HEK293 (cell line): ENCODE data around the gene WDR88.

Experiments used
- GFI1B ChIP-seq: fragments of 450-650 bp; formaldehyde crosslinking; IDR thresholded peaks from 2 replicates; pipeline ENCODE4 v1.5.1; 2016; ENCODE audit warnings: missing biosample characterization, missing genetic modification characterization
- GLI2 ChIP-seq: fragments of 450-650 bp; formaldehyde crosslinking; IDR thresholded peaks from 2 replicates; pipeline ENCODE4; 2017; ENCODE audit warnings: missing biosample characterization, missing genetic modification characterization, low read depth, borderline replicate concordance
- HIC1 ChIP-seq: fragments of 450-650 bp; formaldehyde crosslinking; IDR thresholded peaks from 2 replicates; pipeline ENCODE4 v1.5.1; 2016; ENCODE audit warnings: missing biosample characterization, missing genetic modification characterization
- HOXA7 ChIP-seq: sonication (generic); formaldehyde crosslinking; IDR thresholded peaks from 2 replicates; pipeline ENCODE4 v1.8.1; 2022; ENCODE audit warnings: missing genetic modification reagents, borderline replicate concordance
- KLF10 ChIP-seq: fragments of 450-650 bp; IDR thresholded peaks from 2 replicates; pipeline ENCODE4 v1.5.1; 2018; ENCODE audit warnings: missing biosample characterization, mild to moderate bottlenecking, missing genetic modification characterization
- KLF7 ChIP-seq: fragments of 450-650 bp; formaldehyde crosslinking; IDR thresholded peaks from 2 replicates; pipeline ENCODE4 v1.5.1; 2016; ENCODE audit warnings: missing biosample characterization, missing genetic modification characterization, borderline replicate concordance
- OSR2 ChIP-seq: fragments of 450-650 bp; formaldehyde crosslinking; IDR thresholded peaks from 2 replicates; pipeline ENCODE4 v1.5.1; 2016; ENCODE audit warnings: missing biosample characterization, missing genetic modification characterization
- PRDM1 ChIP-seq: fragments of 450-650 bp; formaldehyde crosslinking; IDR thresholded peaks from 2 replicates; pipeline ENCODE4; 2016; ENCODE audit warnings: missing biosample characterization, missing genetic modification characterization
- PRDM10 ChIP-seq: fragments of 450-650 bp; formaldehyde crosslinking; IDR thresholded peaks from 2 replicates; pipeline ENCODE4 v1.5.1; 2016; ENCODE audit warnings: missing biosample characterization, missing genetic modification characterization
- PRDM4 ChIP-seq: fragments of 450-650 bp; formaldehyde crosslinking; IDR thresholded peaks from 2 replicates; pipeline ENCODE4 v1.5.1; 2017; ENCODE audit warnings: missing biosample characterization, missing genetic modification characterization
- SETDB1 ChIP-seq: IDR thresholded peaks from one replicate; pipeline ENCODE4 v1.6.1; 2017; ENCODE audit warnings: mild to moderate bottlenecking, low read length, moderate library complexity, mixed read lengths; ENCODE audit not compliant: insufficient read length
- SP2 ChIP-seq: fragments of 450-650 bp; formaldehyde crosslinking; IDR thresholded peaks from 2 replicates; pipeline ENCODE4 v1.5.1; 2016; ENCODE audit warnings: missing biosample characterization, missing genetic modification characterization
- ZBTB11 ChIP-seq: fragments of 450-650 bp; formaldehyde crosslinking; conservative IDR thresholded peaks from 2 replicates; pipeline ENCODE4 v1.5.1; 2016; ENCODE audit warnings: low read depth, missing biosample characterization, missing genetic modification characterization
- ZIC2 ChIP-seq: fragments of 450-650 bp; formaldehyde crosslinking; IDR thresholded peaks from 2 replicates; pipeline ENCODE4 v1.5.1; 2016; ENCODE audit warnings: missing biosample characterization, missing genetic modification characterization
- ZNF169 ChIP-seq: fragments of 450-650 bp; formaldehyde crosslinking; IDR thresholded peaks from 2 replicates; pipeline ENCODE4 v1.5.1; 2016; ENCODE audit warnings: missing biosample characterization, missing genetic modification characterization
- ZNF202 ChIP-seq: fragments of 450-650 bp; formaldehyde crosslinking; IDR thresholded peaks from 2 replicates; pipeline ENCODE4 v1.5.1; 2016; ENCODE audit warnings: missing biosample characterization, missing genetic modification characterization, borderline replicate concordance
- ZNF248 ChIP-seq: fragments of 450-650 bp; formaldehyde crosslinking; IDR thresholded peaks from 2 replicates; pipeline ENCODE4 v1.5.1; 2017; ENCODE audit warnings: missing biosample characterization, missing genetic modification characterization
- ZNF266 ChIP-seq: fragments of 450-650 bp; formaldehyde crosslinking; IDR thresholded peaks from 2 replicates; pipeline ENCODE4 v1.5.1; 2016; ENCODE audit warnings: missing biosample characterization, missing genetic modification characterization, low read depth
- ZNF302 ChIP-seq: fragments of 450-650 bp; formaldehyde crosslinking; IDR thresholded peaks from 2 replicates; pipeline ENCODE4 v1.5.1; 2016; ENCODE audit warnings: missing biosample characterization, missing genetic modification characterization, low read depth
- ZNF324 ChIP-seq: fragments of 450-650 bp; formaldehyde crosslinking; IDR thresholded peaks from 2 replicates; pipeline ENCODE4 v1.5.1; 2016; ENCODE audit warnings: missing biosample characterization, missing genetic modification characterization
- ZNF366 ChIP-seq: fragments of 450-650 bp; formaldehyde crosslinking; conservative IDR thresholded peaks from 2 replicates; pipeline ENCODE4 v1.5.1; 2016; ENCODE audit warnings: missing biosample characterization, missing genetic modification characterization
- ZNF585B ChIP-seq: fragments of 450-650 bp; formaldehyde crosslinking; IDR thresholded peaks from 2 replicates; pipeline ENCODE4 v1.5.1; 2016; ENCODE audit warnings: missing biosample characterization, missing genetic modification characterization
- ZNF623 ChIP-seq: fragments of 450-650 bp; formaldehyde crosslinking; IDR thresholded peaks from 2 replicates; pipeline ENCODE4 v1.5.1; 2016; ENCODE audit warnings: missing biosample characterization, missing genetic modification characterization
- ZNF768 ChIP-seq: fragments of 450-650 bp; formaldehyde crosslinking; IDR thresholded peaks from 2 replicates; pipeline ENCODE4 v1.5.1; 2018; ENCODE audit warnings: missing biosample characterization, mild to moderate bottlenecking, missing genetic modification characterization
- ZNF791 ChIP-seq: fragments of 450-650 bp; formaldehyde crosslinking; IDR thresholded peaks from 2 replicates; pipeline ENCODE4 v1.5.1; 2016; ENCODE audit warnings: missing biosample characterization, missing genetic modification characterization
- ZSCAN5A ChIP-seq: fragments of 450-650 bp; formaldehyde crosslinking; IDR thresholded peaks from 2 replicates; pipeline ENCODE4 v1.5.1; 2016; ENCODE audit warnings: missing biosample characterization, missing genetic modification characterization
- ZXDB ChIP-seq: fragments of 450-650 bp; formaldehyde crosslinking; IDR thresholded peaks from 2 replicates; pipeline ENCODE4 v1.5.1; 2016; ENCODE audit warnings: missing biosample characterization, missing genetic modification characterization

WDR88 gene

GRCh38 chr19:33176670-33177416, 44.9 kb downstream of the WDR88 start (continued):
- peak; percentile 99 for TF ChIP-seq HIC1
- TF ChIP-seq ZXDB (tag by site-specific recombination), result peak; percentile 90; the same call in 1 of the 2 replicates
- TF ChIP-seq ZNF302 (tag by site-specific recombination), result no peak
- peak; percentile 38; the same call in 1 of the 2 replicates for TF ChIP-seq ZNF623 (tag by site-specific recombination)
- TF ChIP-seq ZNF169, result no peak
- TF ChIP-seq PRDM10 (tag by site-specific recombination), result peak; percentile 71; the same call in 1 of the 2 replicates
- no peak for TF ChIP-seq HOXA7 (CRISPR knock-in tag)
- TF ChIP-seq SP2 (tag by site-specific recombination), result peak; percentile 89
- TF ChIP-seq GFI1B (tag by site-specific recombination), result no peak
- TF ChIP-seq ZNF324, result peak; percentile 98; the same call in 1 of the 2 replicates
- 0 out of 2 replicates have a peak, but pooled peaks have one; percentile 16 for TF ChIP-seq ZSCAN5A
- no peak for TF ChIP-seq GLI2 (tag by site-specific recombination)
- peak; percentile 100 for TF ChIP-seq KLF10 (tag by site-specific recombination)
- no peak; the same call in none of the 2 replicates for TF ChIP-seq PRDM4 (tag by site-specific recombination)
- TF ChIP-seq ZNF366, result peak; percentile 40; the same call in 1 of the 2 replicates
- TF ChIP-seq ZNF768 (tag by site-specific recombination), result no peak
- TF ChIP-seq ZNF791 (tag by site-specific recombination), result no peak
- TF ChIP-seq ZNF266 (tag by site-specific recombination), result no peak
- peak; percentile 93; the same call in 1 of the 2 replicates for TF ChIP-seq ZIC2
- TF ChIP-seq PRDM1 (tag by site-specific recombination), result no peak
- no peak for TF ChIP-seq ZNF248 (tag by site-specific recombination)
- no peak for TF ChIP-seq ZNF585B (tag by site-specific recombination)
- peak; percentile 17; the same call in 1 of the 2 replicates for TF ChIP-seq OSR2
- peak; percentile 33; the same call in 1 of the 2 replicates for TF ChIP-seq KLF7 (tag by site-specific recombination)
- no peak for TF ChIP-seq ZNF202
- no peak for TF ChIP-seq SETDB1
- peak; percentile 97 for TF ChIP-seq ZBTB11 (tag by site-specific recombination)
